K562 (cell line): ENCODE results near the gene BSPH1.

Source experiments
- CHD2 ChIP-seq: IDR thresholded peaks from 2 replicates; pipeline ENCODE4 v1.6.1; 2011; ENCODE audit warnings: low read depth, low read length
- CTCF ChIP-seq, 3 experiments: IDR thresholded peaks in 2 of 3; conservative IDR thresholded peaks in 1 of 3; 2 replicates each; pipeline ENCODE4 v1.5.1; 2011 to 2012; ENCODE audit warnings: low read length in 3 of 3, mild to moderate bottlenecking in 3 of 3, control low read depth in 2 of 3, improper control_type of control experiment in 1 of 3, inconsistent platforms in 1 of 3, low read depth in 1 of 3, mixed read lengths in 1 of 3, moderate library complexity in 1 of 3; ENCODE audit not compliant: insufficient read depth in 2 of 3
- EZH2 ChIP-seq: IDR thresholded peaks from 2 replicates; pipeline ENCODE4 v1.6.1; 2012; ENCODE audit warnings: low read depth, mild to moderate bottlenecking, inconsistent platforms, low read length, borderline replicate concordance
- JUND ChIP-seq, 2 experiments: IDR thresholded peaks; 2 replicates in 1 of 2; 3 replicates in 1 of 2; pipeline ENCODE4 v1.6.1; 2011; ENCODE audit warnings: borderline replicate concordance in 2 of 2, low read depth in 2 of 2, low read length in 2 of 2, improper control_type of control experiment in 1 of 2, missing biosample characterization in 1 of 2, missing genetic modification characterization in 1 of 2, missing genetic modification reagents in 1 of 2
- POLR2A ChIP-seq: fragments of 450-650 bp; conservative IDR thresholded peaks from 2 replicates; pipeline ENCODE4 v1.6.1; 2016
- RAD21 ChIP-seq, 2 experiments: fragments of 250-450 bp in 1 of 2; fragments of 450-650 bp in 1 of 2; sonication (Bioruptor Pico) in 1 of 2; formaldehyde crosslinking in 1 of 2; IDR thresholded peaks in 1 of 2; conservative IDR thresholded peaks in 1 of 2; 2 replicates each; pipeline versions ENCODE4 v1.4.0 to v1.8.0; 2020 to 2022; ENCODE audit warnings: mild to moderate bottlenecking in 2 of 2, moderate library complexity in 1 of 2
- STAT5A ChIP-seq: IDR thresholded peaks from 2 replicates; pipeline ENCODE4 v1.6.1; 2012; ENCODE audit warnings: low read length, inconsistent platforms, borderline replicate concordance
- ZNF146 ChIP-seq: IDR thresholded peaks from one replicate; pipeline ENCODE4 v1.6.1; 2018; ENCODE audit warnings: missing compliant biosample characterization; ENCODE audit not compliant: unreplicated experiment
- ZNF699 ChIP-seq: fragments of 250-450 bp; sonication (Bioruptor Pico); IDR thresholded peaks from 2 replicates; pipeline ENCODE4 v1.8.0; 2021; ENCODE audit warnings: mild to moderate bottlenecking, moderate library complexity; ENCODE audit not compliant: insufficient replicate concordance

GRCh38 chr19:48000846-48001245 lies 8.9 kb upstream of the BSPH1 start:
- no peak for TF ChIP-seq POLR2A
- no peak for TF ChIP-seq ZNF699 (CRISPR knock-in tag)
- no peak for TF ChIP-seq JUND (IDR thresholded peaks at IDR 0.05; ENCODE audit: borderline replicate concordance, low read depth, low read length)
- TF ChIP-seq JUND (tag; IDR thresholded peaks at IDR 0.05; ENCODE audit: borderline replicate concordance, low read depth, low read length) = no peak
- TF ChIP-seq CTCF (IDR thresholded peaks at IDR 0.05 in 2 of 3, conservative IDR thresholded peaks at IDR 0.05 in 1 of 3; ENCODE audit: insufficient read depth in 2 of 3, low read depth in 1 of 3, low read length in 3 of 3) = no peak
- TF ChIP-seq ZNF146 (CRISPR knock-in tag) = no peak
- no peak for TF ChIP-seq CHD2
- no peak for TF ChIP-seq STAT5A
- TF ChIP-seq EZH2 = no peak
- no peak for TF ChIP-seq RAD21 (CRISPR knock-in tag; conservative IDR thresholded peaks at IDR 0.05 in 1 of 2, IDR thresholded peaks at IDR 0.05 in 1 of 2)
